Measurements from ENCODE around the gene MED31. TPM values are rescaled to one million over a fixed set of nuclear protein-coding genes. Genes with fewer than 3 reads are reported as not detected.

The MED31 gene
- total and polyA plus RNA-seq, 2 experiments from 2014 or later: 5.5 to 49.3 TPM

DNA sequence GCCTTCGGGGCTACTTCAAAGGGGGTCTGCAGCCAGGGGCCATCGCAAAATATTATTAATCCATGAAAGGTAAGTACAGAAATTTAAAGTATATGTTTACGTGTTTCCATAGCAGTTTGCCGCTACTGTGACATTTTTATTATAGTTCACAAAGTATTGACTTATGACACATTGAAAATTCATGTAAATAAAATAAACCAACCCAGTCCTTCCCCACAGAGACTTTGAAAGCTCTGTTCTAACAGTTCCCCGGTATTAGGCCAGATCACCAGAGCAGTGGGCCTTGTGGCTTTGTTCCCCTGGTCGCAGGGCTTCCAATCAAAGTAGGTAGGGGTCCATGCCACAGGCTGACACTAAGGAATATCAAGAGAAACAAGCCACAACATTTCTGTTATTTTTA, 24.8 kb downstream of the MED31 start:
- no peaks in the 10 kb centered on the region for H3F3A ChIP-seq (replicated peaks; ENCODE audit: low read depth)
- H3K4me3 Mint-ChIP-seq: no peak overlapping the region
- H3K4me1 Mint-ChIP-seq: no peaks in the 10 kb centered on the region
- H3K27me3 ChIP-seq (ENCODE audit: insufficient read depth): no peaks in the 10 kb centered on the region
- H3K27me3 Mint-ChIP-seq (ENCODE audit: insufficient read depth, low read depth, poor library complexity): no peaks in the 10 kb centered on the region
- H3K4me1 ChIP-seq (ENCODE audit: insufficient read depth): no peaks in the 10 kb centered on the region
- no peak overlapping the region for H2AFZ ChIP-seq
- H3K27ac ChIP-seq (ENCODE audit: low read depth): no peak overlapping the region
- ATAC-seq (no peak), DNase-seq (ENCODE audit: low spot score) (no peak)
- no peak overlapping the region for H3K4me2 ChIP-seq
- no peak overlapping the region for H3K4me3 ChIP-seq
- no peaks in the 10 kb centered on the region for H3K9me2 ChIP-seq (ENCODE audit: insufficient read depth)
- TF ChIP-seq, protein P1, sequence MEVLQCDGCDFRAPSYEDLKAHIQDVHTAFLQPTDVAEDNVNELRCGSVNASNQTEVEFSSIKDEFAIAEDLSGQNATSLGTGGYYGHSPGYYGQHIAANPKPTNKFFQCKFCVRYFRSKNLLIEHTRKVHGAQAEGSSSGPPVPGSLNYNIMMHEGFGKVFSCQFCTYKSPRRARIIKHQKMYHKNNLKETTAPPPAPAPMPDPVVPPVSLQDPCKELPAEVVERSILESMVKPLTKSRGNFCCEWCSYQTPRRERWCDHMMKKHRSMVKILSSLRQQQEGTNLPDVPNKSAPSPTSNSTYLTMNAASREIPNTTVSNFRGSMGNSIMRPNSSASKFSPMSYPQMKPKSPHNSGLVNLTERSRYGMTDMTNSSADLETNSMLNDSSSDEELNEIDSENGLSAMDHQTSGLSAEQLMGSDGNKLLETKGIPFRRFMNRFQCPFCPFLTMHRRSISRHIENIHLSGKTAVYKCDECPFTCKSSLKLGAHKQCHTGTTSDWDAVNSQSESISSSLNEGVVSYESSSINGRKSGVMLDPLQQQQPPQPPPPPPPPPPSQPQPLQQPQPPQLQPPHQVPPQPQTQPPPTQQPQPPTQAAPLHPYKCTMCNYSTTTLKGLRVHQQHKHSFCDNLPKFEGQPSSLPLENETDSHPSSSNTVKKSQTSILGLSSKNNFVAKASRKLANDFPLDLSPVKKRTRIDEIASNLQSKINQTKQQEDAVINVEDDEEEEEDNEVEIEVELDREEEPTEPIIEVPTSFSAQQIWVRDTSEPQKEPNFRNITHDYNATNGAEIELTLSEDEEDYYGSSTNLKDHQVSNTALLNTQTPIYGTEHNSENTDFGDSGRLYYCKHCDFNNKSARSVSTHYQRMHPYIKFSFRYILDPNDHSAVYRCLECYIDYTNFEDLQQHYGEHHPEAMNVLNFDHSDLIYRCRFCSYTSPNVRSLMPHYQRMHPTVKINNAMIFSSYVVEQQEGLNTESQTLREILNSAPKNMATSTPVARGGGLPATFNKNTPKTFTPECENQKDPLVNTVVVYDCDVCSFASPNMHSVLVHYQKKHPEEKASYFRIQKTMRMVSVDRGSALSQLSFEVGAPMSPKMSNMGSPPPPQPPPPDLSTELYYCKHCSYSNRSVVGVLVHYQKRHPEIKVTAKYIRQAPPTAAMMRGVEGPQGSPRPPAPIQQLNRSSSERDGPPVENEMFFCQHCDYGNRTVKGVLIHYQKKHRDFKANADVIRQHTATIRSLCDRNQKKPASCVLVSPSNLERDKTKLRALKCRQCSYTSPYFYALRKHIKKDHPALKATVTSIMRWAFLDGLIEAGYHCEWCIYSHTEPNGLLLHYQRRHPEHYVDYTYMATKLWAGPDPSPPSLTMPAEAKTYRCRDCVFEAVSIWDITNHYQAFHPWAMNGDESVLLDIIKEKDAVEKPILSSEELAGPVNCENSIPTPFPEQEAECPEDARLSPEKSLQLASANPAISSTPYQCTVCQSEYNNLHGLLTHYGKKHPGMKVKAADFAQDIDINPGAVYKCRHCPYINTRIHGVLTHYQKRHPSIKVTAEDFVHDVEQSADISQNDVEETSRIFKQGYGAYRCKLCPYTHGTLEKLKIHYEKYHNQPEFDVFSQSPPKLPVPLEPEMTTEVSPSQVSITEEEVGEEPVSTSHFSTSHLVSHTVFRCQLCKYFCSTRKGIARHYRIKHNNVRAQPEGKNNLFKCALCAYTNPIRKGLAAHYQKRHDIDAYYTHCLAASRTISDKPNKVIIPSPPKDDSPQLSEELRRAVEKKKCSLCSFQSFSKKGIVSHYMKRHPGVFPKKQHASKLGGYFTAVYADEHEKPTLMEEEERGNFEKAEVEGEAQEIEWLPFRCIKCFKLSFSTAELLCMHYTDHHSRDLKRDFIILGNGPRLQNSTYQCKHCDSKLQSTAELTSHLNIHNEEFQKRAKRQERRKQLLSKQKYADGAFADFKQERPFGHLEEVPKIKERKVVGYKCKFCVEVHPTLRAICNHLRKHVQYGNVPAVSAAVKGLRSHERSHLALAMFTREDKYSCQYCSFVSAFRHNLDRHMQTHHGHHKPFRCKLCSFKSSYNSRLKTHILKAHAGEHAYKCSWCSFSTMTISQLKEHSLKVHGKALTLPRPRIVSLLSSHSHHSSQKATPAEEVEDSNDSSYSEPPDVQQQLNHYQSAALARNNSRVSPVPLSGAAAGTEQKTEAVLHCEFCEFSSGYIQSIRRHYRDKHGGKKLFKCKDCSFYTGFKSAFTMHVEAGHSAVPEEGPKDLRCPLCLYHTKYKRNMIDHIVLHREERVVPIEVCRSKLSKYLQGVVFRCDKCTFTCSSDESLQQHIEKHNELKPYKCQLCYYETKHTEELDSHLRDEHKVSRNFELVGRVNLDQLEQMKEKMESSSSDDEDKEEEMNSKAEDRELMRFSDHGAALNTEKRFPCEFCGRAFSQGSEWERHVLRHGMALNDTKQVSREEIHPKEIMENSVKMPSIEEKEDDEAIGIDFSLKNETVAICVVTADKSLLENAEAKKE (CRISPR knock-in tag; IDR thresholded peaks at IDR 0.05): no peak
- no peak for TF ChIP-seq ZNF331 (CRISPR knock-in tag; IDR thresholded peaks at IDR 0.05; ENCODE audit: low read depth)
- no peak for TF ChIP-seq STAT1 (IDR thresholded peaks at IDR 0.05; ENCODE audit: unreplicated experiment)
- no peak for TF ChIP-seq EZH2 (IDR thresholded peaks at IDR 0.05; ENCODE audit: low read depth, unreplicated experiment)
- no peak for TF ChIP-seq POLR2AphosphoS5 (IDR thresholded peaks at IDR 0.05; ENCODE audit: low read depth)
- H3K36me3 Mint-ChIP-seq (ENCODE audit: low read depth): peaks cover 33% of the 10 kb centered on the region; the same call in 2 of the 3 replicates
- H4K20me1 ChIP-seq (replicated peaks; ENCODE audit: insufficient read depth): peaks cover 30% of the 10 kb centered on the region
- H3K36me3 ChIP-seq (ENCODE audit: insufficient read depth): peaks cover 33% of the 10 kb centered on the region
- no peaks in the 10 kb centered on the region for H3K79me2 ChIP-seq (replicated peaks; ENCODE audit: insufficient read depth)
- no peaks in the 10 kb centered on the region for H3K9me3 Mint-ChIP-seq
- H3K27ac Mint-ChIP-seq: no peak overlapping the region

DNA sequence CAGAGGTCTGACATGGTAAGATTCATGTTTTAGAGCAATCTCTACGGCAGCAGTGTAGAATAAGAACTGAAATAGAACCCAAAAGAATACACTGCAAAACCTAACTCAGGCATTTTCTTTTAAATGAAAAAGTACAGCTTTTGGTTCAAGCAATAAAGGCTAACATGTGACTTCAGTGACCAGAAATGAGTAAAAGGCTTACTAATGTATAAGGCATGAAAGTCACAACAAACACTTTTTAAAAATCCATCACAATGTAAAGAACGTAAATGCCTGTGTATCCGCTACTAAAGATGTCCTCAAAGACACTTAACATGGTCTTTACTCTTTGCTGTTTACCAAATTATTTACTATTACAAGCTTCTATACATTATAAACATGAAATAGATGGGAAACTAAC, 27.5 kb downstream of the MED31 start:
- H3K4me1 Mint-ChIP-seq: no peaks in the 10 kb centered on the region
- H3K9me3 Mint-ChIP-seq: no peaks in the 10 kb centered on the region
- Histone ChIP-seq H3K4me1 (ENCODE audit: insufficient read depth) (no peaks in the 10 kb centered on the region), H2AFZ (no peak overlapping the region), H3K4me2 (no peak overlapping the region), H3K27ac (ENCODE audit: low read depth) (no peak overlapping the region), H3K4me3 (no peak overlapping the region), H4K20me1 (replicated peaks; ENCODE audit: insufficient read depth) (peaks cover 25% of the 10 kb centered on the region), H3F3A (replicated peaks; ENCODE audit: low read depth) (no peaks in the 10 kb centered on the region), H3K9me2 (ENCODE audit: insufficient read depth) (no peaks in the 10 kb centered on the region), H3K36me3 (ENCODE audit: insufficient read depth) (peaks cover 34% of the 10 kb centered on the region), H3K27me3 (ENCODE audit: insufficient read depth) (no peaks in the 10 kb centered on the region), H3K79me2 (replicated peaks; ENCODE audit: insufficient read depth) (no peaks in the 10 kb centered on the region)
- no peaks in the 10 kb centered on the region for H3K27me3 Mint-ChIP-seq (ENCODE audit: insufficient read depth, low read depth, poor library complexity)
- peaks cover 35% of the 10 kb centered on the region; the same call in 2 of the 3 replicates for H3K36me3 Mint-ChIP-seq (ENCODE audit: low read depth)
- no peak overlapping the region for H3K4me3 Mint-ChIP-seq
- ATAC-seq: no peak
- DNase-seq (ENCODE audit: low spot score): no peak
- no peak overlapping the region for H3K27ac Mint-ChIP-seq
- TF ChIP-seq, protein P2, sequence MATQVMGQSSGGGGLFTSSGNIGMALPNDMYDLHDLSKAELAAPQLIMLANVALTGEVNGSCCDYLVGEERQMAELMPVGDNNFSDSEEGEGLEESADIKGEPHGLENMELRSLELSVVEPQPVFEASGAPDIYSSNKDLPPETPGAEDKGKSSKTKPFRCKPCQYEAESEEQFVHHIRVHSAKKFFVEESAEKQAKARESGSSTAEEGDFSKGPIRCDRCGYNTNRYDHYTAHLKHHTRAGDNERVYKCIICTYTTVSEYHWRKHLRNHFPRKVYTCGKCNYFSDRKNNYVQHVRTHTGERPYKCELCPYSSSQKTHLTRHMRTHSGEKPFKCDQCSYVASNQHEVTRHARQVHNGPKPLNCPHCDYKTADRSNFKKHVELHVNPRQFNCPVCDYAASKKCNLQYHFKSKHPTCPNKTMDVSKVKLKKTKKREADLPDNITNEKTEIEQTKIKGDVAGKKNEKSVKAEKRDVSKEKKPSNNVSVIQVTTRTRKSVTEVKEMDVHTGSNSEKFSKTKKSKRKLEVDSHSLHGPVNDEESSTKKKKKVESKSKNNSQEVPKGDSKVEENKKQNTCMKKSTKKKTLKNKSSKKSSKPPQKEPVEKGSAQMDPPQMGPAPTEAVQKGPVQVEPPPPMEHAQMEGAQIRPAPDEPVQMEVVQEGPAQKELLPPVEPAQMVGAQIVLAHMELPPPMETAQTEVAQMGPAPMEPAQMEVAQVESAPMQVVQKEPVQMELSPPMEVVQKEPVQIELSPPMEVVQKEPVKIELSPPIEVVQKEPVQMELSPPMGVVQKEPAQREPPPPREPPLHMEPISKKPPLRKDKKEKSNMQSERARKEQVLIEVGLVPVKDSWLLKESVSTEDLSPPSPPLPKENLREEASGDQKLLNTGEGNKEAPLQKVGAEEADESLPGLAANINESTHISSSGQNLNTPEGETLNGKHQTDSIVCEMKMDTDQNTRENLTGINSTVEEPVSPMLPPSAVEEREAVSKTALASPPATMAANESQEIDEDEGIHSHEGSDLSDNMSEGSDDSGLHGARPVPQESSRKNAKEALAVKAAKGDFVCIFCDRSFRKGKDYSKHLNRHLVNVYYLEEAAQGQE (IDR thresholded peaks at IDR 0.05; ENCODE audit: unreplicated experiment): no peak
